Measurements from ENCODE around the gene CSTF1.

- TF ChIP-seq CTCF (IDR thresholded peaks at IDR 0.05; ENCODE audit: low read length) (no peak), EZH2phosphoT487 (IDR thresholded peaks at IDR 0.05; ENCODE audit: low read length) (no peak), EZH2 (optimal IDR thresholded peaks at IDR 0.05; ENCODE audit: low read depth, low read length) (no peak)
These were observed 44.7 kb upstream of the CSTF1 start for GRCh38 chr20:56347628-56348304.

All from MM.1S (cell line).